Mammary epithelial cell (primary cell): ENCODE data around the gene ZDHHC17.

ENCODE experiments used
- EZH2 ChIP-seq: IDR thresholded peaks from 2 replicates; pipeline ENCODE4 v1.6.1; 2012; ENCODE audit warnings: low read length, inconsistent platforms, borderline replicate concordance
- TF ChIP-seq, protein P1 (sequence below), 2 donors: IDR thresholded peaks in 1 of 2; conservative IDR thresholded peaks in 1 of 2; 2 replicates each; pipeline ENCODE4 v1.5.1; 2011 to 2012; ENCODE audit warnings: inconsistent platforms in 2 of 2, low read length in 2 of 2, mild to moderate bottlenecking in 2 of 2, control low read depth in 1 of 2, low read depth in 1 of 2; ENCODE audit not compliant: insufficient read depth in 1 of 2; ENCODE audit errors: extremely low read depth in 1 of 2

DNA sequence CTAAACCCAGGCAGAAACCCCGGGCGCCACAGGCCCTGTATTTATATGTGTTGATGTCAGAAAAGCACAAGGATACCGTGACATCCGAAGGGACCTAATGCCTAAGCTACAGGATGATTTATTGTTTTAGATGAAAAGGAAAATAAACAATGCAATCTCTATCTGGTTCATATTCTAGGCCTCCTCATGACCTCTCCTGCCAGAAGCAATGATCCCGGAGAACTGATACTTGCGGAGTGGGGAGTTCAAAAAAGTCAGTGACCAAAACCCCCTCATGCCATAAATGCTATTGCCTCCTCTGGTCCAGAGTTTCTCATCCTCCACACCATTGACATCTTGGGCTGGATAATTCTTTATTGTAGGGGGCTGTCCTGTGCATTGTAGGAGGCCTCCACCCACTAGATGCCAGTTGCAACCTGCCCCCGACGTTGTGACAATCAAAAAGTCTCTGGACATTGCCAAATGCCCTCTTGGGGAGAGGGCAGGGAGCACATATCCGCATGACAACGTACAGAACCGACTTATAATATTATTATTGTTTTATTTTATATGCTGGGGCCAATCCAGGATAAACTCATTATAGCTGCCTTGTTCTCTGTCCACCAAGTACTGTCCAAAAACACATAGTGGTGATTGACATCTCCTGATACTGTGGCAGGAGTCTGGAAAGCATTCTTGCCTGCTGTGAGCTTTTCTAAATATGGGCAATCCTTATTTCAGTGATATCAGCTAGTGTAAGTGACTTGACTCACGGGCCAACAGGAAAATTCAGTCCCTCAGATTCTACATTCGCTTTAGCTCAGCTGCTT, 116.0 kb downstream of the ZDHHC17 start:
- TF ChIP-seq, protein P1, sequence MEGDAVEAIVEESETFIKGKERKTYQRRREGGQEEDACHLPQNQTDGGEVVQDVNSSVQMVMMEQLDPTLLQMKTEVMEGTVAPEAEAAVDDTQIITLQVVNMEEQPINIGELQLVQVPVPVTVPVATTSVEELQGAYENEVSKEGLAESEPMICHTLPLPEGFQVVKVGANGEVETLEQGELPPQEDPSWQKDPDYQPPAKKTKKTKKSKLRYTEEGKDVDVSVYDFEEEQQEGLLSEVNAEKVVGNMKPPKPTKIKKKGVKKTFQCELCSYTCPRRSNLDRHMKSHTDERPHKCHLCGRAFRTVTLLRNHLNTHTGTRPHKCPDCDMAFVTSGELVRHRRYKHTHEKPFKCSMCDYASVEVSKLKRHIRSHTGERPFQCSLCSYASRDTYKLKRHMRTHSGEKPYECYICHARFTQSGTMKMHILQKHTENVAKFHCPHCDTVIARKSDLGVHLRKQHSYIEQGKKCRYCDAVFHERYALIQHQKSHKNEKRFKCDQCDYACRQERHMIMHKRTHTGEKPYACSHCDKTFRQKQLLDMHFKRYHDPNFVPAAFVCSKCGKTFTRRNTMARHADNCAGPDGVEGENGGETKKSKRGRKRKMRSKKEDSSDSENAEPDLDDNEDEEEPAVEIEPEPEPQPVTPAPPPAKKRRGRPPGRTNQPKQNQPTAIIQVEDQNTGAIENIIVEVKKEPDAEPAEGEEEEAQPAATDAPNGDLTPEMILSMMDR (conservative IDR thresholded peaks at IDR 0.05 in 1 of 2, IDR thresholded peaks at IDR 0.05 in 1 of 2; ENCODE audit: extremely low read depth in 1 of 2, insufficient read depth in 1 of 2, low read depth in 1 of 2, low read length in 2 of 2) = no peak
- TF ChIP-seq EZH2 = no peak
